ELR (cell line): Measurements from ENCODE around the gene ATXN3L.

ENCODE experiments used
- DNase-seq: peaks from one replicate; pipeline ENCODE4 v3.0.0-alpha.2; 2015; ENCODE audit warnings: low read depth

Gene ATXN3L

GRCh38 chrX:13319953-13320352 lies at the start of gene ATXN3L:
ATXN3L (minus strand) TSS chrX:13320053; CDS start chrX:13319934, 119 bp downstream.
- DNase-seq = no peak

- DNase-seq = no peak
Observed at GRCh38 chrX:13369256-13370030, 49.6 kb upstream of the ATXN3L start.

- DNase-seq = no peak
Observed at GRCh38 chrX:13367950-13368349, 48.1 kb upstream of the ATXN3L start.

- no peak for DNase-seq
Observed at GRCh38 chrX:13366698-13367097, 46.8 kb upstream of the ATXN3L start.

- DNase-seq = no peak
Observed at GRCh38 chrX:13365161-13365560, 45.3 kb upstream of the ATXN3L start.

- DNase-seq = no peak
Observed at GRCh38 chrX:13364230-13364857, 44.5 kb upstream of the ATXN3L start.

- no peak for DNase-seq
Observed at GRCh38 chrX:13360146-13360545, 40.3 kb upstream of the ATXN3L start.

GRCh38 chrX:13357925-13358324 lies 38.1 kb upstream of the ATXN3L start:
- no peak for DNase-seq

- no peak for DNase-seq
Observed at GRCh38 chrX:13346646-13347045, 26.8 kb upstream of the ATXN3L start.

- DNase-seq = no peak
Observed at GRCh38 chrX:13345438-13345837, 25.6 kb upstream of the ATXN3L start.

- DNase-seq = no peak
Observed at GRCh38 chrX:13345037-13345436, 25.2 kb upstream of the ATXN3L start.

GRCh38 chrX:13341491-13342101 lies 21.7 kb upstream of the ATXN3L start:
- DNase-seq = peak; percentile 49

- DNase-seq = peak; percentile 17
Observed at GRCh38 chrX:13340182-13340791, 20.4 kb upstream of the ATXN3L start.

- no peak for DNase-seq
Observed at GRCh38 chrX:13339607-13340006, 19.8 kb upstream of the ATXN3L start.

GRCh38 chrX:13338996-13339515 lies 19.2 kb upstream of the ATXN3L start:
- no peak for DNase-seq

GRCh38 chrX:13334491-13334890 lies 14.6 kb upstream of the ATXN3L start:
- peak; percentile 26 for DNase-seq

GRCh38 chrX:13330446-13330845 lies 10.6 kb upstream of the ATXN3L start:
- no peak for DNase-seq

GRCh38 chrX:13327666-13328065 lies 7.8 kb upstream of the ATXN3L start:
- no peak for DNase-seq

- DNase-seq = no peak
Observed at GRCh38 chrX:13323241-13323640, 3.4 kb upstream of the ATXN3L start.

GRCh38 chrX:13317366-13317765 lies 2.5 kb downstream of the ATXN3L start:
- no peak for DNase-seq

- no peak for DNase-seq
Observed at GRCh38 chrX:13311560-13311959, 8.3 kb downstream of the ATXN3L start.

GRCh38 chrX:13309631-13310030 lies 10.2 kb downstream of the ATXN3L start:
- DNase-seq = no peak

- no peak for DNase-seq
Observed at GRCh38 chrX:13307041-13307440, 12.8 kb downstream of the ATXN3L start.
